Stimulated activated CD4-positive, alpha-beta T cell treated with anti-CD3 and anti-CD28 coated beads, Interleukin-1b, Interleukin-23, amount 100 ng/mL, for 24 hours (primary cell): ENCODE results near the gene CRB1.

ENCODE experiments used
- DNase-seq, 4 experiments: peaks; one replicate each; pipeline ENCODE4 v3.0.0-alpha.2; 2020; ENCODE audit warnings: low read depth in 4 of 4, low spot score in 1 of 4

Gene CRB1

DNA sequence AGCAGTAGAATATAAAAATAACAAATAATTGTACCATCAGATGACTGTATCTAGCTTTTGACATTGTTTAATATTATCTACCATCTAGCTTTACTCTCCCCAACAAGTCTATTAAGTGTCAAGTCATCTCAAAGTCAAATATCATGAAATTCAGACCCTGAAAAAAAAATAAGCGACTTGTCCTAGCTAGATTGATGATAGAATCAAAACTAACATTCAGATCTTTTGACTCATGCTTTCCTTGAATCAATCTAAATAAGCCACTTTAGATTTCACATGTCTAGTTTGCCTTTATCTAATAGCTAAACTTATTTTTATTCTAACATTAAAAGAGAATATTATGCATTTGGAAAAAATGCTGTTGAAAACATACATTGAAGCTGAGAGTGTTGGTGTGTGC, 35.4 kb downstream of the CRB1 start:
- DNase-seq, result no peak

GRCh38 chr1:197304638-197305200, 36.7 kb downstream of the CRB1 start:
- DNase-seq, result no peak

DNA sequence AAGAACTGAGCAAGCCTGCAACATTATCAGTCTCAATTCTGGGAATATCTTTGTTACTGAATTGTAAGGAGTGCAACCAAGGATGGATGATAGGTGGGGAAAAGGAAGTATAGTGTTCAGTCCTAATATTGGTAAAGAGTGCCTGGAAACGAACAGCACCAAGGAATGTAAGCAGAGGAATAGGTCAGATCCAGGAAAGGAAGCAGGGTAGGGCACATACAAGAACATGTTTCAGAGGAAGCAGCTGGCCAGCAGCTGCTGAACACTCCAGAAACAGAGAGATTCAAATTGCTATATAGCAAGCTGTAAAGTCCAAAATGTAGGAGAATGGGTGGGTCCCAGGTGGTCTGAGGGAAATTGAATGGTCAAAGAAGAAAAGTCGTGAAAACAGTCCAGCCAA, 37.9 kb downstream of the CRB1 start:
- no peak for DNase-seq

- DNase-seq, result no peak
Measured at GRCh38 chr1:197306381-197307062, 38.5 kb downstream of the CRB1 start.

GRCh38 chr1:197307136-197307535, 39.1 kb downstream of the CRB1 start:
- no peak for DNase-seq

- no peak for DNase-seq
Measured at GRCh38 chr1:197307551-197307950, 39.5 kb downstream of the CRB1 start.

GRCh38 chr1:197311081-197311480, 43.0 kb downstream of the CRB1 start:
- DNase-seq, result no peak

- no peak for DNase-seq
Measured at GRCh38 chr1:197312163-197312562, 44.1 kb downstream of the CRB1 start.

DNA sequence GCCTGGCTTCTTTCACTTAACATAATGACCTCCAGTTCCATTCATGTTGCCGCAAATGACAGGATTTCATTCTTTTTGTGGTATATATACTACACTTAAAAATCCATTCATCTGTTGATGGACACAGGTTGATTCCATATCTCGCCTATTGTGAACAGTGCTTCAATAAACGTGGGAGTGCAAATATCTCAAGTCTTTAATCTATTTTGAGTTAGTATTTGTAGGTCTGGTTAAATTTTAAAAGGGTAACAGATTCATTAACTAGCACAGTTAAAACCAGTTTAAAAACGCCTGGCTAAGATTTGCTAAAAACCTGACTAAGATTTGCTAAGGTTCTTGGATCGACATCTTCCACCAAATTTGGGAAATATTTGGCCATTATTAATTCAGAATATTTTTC, 45.7 kb downstream of the CRB1 start:
- no peak for DNase-seq

- DNase-seq, result no peak
Measured at GRCh38 chr1:197314682-197315081, 46.6 kb downstream of the CRB1 start.

- no peak for DNase-seq
Measured at GRCh38 chr1:197319631-197320030, 51.6 kb downstream of the CRB1 start.

GRCh38 chr1:197320991-197321531, 53.0 kb downstream of the CRB1 start:
- DNase-seq, result no peak

- DNase-seq, result no peak
Measured at GRCh38 chr1:197321811-197322210, 53.8 kb downstream of the CRB1 start.

- DNase-seq, result no peak
Measured at GRCh38 chr1:197327776-197328364, 59.8 kb downstream of the CRB1 start.

DNA sequence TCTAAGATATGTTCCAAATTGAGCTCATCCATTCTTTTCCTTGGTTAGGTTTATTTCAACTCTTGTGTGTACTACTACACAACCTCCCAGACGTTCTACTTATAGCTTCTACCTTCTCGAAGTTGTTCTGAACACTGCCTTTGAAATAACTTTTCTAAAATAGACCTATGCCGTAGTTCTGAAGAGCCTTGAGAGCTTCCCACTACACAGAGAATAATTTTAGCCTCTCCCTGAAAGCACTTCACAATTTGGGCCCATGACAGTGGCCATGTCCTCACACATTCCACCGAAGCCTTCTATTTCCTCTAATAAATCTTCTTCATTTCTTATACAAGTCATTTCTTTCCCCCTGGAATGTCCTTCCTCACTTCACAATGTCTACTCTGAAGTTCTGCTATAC, 62.2 kb downstream of the CRB1 start:
- no peak for DNase-seq

- DNase-seq, result no peak
Measured at GRCh38 chr1:197331565-197331964, 63.5 kb downstream of the CRB1 start.

DNA sequence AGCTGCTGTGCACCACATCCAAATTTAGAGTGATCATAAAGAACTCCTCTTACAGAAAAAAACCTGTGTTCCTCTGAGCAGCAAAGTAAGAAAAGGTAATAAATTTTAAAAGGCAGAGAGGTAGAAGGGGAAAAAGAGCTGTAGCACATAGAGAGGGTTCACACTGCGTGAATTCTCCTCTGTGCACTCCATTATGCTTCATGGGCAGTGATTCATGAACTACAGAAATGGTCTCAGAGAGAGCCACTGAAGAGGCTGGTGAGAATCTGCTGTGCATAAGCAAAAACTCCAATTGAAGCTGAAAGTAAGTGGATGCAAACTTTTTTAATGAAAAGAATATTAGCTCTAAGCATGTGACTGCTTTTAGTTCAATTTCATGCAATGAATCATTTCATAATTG, 65.0 kb downstream of the CRB1 start:
- no peak for DNase-seq

- no peak for DNase-seq
Measured at GRCh38 chr1:197336571-197336970, 68.5 kb downstream of the CRB1 start.

GRCh38 chr1:197339106-197340060, 71.3 kb downstream of the CRB1 start:
- DNase-seq, result no peak

- DNase-seq, result no peak
Measured at GRCh38 chr1:197341626-197342025, 73.6 kb downstream of the CRB1 start.

DNA sequence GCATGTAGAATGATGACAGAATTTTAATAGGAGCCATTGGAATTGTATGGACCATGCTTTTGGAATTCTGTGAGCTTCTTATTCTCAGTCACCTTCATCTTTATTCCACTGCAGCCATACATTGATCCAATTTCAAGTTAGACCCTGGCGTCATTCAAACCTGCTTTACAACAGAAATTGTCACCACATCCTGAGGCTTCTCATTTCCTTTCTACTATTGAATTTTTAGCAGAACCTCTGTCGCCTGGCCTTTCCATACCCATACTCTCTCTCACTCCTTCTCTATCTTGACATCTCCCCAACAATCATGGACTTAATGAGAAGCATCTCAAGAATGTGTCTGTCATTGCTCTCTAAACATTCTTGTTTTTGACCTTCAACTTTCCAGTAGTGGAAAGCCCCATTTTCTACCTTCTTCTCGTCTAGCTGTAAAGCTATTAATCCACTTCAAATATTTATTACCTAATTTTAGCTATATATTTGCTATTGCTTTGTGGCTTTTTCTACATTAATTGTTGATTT, 74.1 kb downstream of the CRB1 start:
- no peak for DNase-seq
